ENCODE data around the gene TTC38.

GRCh38 chr22:46224898-46225290, 42.9 kb upstream of the TTC38 start:
- TF ChIP-seq CTCF (IDR thresholded peaks at IDR 0.05) (no peak), POLR2A (IDR thresholded peaks at IDR 0.05) (no peak)

All from testis (tissue), 2 donors.